ENCODE data around the gene LSM10.

Gene LSM10

DNA sequence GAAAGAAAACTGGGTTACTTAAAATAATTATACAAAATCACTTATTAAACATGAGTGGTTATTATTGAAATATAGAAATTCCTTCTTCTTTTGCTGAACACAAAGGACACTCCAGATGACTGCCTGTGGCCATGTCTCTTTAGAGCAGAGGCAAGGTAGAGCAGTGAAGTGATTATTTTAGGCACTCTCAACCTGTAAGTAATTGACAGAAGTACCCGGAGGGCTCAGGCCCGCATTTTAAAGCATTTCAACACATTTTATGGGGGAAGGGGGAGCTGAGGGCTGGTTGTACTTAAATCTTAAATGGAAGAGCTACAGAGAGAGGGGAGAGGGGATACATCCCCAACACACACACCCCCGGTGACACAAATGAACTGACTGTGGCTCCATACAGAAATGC is 42.3 kb upstream of the LSM10 start:
- H3K4me3 ChIP-seq (ENCODE audit: low read depth, low read length): no peak overlapping the region
- TF ChIP-seq, protein P1, sequence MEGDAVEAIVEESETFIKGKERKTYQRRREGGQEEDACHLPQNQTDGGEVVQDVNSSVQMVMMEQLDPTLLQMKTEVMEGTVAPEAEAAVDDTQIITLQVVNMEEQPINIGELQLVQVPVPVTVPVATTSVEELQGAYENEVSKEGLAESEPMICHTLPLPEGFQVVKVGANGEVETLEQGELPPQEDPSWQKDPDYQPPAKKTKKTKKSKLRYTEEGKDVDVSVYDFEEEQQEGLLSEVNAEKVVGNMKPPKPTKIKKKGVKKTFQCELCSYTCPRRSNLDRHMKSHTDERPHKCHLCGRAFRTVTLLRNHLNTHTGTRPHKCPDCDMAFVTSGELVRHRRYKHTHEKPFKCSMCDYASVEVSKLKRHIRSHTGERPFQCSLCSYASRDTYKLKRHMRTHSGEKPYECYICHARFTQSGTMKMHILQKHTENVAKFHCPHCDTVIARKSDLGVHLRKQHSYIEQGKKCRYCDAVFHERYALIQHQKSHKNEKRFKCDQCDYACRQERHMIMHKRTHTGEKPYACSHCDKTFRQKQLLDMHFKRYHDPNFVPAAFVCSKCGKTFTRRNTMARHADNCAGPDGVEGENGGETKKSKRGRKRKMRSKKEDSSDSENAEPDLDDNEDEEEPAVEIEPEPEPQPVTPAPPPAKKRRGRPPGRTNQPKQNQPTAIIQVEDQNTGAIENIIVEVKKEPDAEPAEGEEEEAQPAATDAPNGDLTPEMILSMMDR (IDR thresholded peaks at IDR 0.05; ENCODE audit: low read depth, low read length, missing control alignments): no peak
- DNase-seq (ENCODE audit: low read depth): no peak

DNA sequence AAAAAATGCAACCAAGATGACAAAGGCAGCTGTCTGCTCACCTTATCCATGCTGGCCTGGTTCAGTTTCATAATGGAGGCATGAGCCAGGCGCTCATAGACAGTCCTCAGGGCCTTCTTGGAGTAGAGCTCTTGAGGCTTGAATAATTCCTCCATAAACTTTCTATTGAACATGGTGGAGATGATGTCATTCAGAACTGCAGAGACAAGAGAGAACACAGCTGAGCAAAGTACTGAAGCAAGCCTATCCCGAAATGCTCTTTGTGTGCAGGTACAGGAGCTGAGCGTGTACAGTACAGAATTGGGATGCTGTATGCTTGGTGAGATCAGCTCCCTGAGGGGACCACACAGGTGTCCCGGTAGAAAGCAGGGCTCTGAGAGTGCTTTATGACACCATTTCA is 41.0 kb upstream of the LSM10 start:
- no peak overlapping the region for H3K4me3 ChIP-seq (ENCODE audit: low read depth, low read length)
- TF ChIP-seq, protein P1 (IDR thresholded peaks at IDR 0.05; ENCODE audit: low read depth, low read length, missing control alignments): no peak
- no peak for DNase-seq (ENCODE audit: low read depth)

DNA sequence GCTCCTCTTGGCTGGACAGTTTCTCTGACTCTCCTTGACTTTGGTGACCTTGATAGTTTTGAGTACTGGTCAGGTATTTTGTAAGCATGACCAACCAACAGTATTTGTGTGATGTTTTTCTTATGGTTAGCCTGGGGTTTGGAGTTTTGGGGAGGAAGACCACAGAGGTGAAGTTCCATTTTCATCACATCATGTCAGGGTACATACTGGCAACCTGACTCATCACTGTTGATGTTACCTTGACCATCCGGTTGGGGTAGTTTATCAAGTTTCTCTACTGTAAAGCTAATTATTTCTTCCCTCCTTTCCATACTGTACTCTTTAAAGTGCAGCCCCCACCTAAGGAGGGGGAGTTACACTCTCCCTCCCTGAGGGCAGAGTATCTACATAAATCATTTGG is 39.1 kb upstream of the LSM10 start:
- TF ChIP-seq, protein P1 (IDR thresholded peaks at IDR 0.05; ENCODE audit: low read depth, low read length, missing control alignments): no peak
- no peak overlapping the region for H3K4me3 ChIP-seq (ENCODE audit: low read depth, low read length)
- DNase-seq (ENCODE audit: low read depth): no peak

DNA sequence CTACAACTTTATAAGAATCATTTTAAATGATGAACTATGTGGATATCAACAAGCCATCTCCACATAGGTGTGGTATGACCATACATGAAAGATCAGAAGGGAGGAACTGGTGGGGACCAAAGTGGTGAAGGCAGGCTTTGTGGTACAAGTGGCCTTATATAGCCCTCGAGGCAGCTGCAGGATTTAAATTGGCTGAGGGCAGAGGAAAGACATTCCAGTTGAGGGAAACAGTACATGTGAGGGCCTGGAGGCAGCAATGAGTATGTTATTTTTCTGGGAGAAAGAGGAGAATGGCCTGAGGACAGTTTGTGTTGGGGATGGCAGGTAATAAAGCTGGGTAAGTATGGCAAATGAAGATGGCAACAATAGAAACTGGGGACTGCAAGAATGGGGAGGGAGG is 35.4 kb upstream of the LSM10 start:
- no peak for DNase-seq (ENCODE audit: low read depth)
- no peak overlapping the region for H3K4me3 ChIP-seq (ENCODE audit: low read depth, low read length)
- TF ChIP-seq, protein P1 (IDR thresholded peaks at IDR 0.05; ENCODE audit: low read depth, low read length, missing control alignments): no peak

DNA sequence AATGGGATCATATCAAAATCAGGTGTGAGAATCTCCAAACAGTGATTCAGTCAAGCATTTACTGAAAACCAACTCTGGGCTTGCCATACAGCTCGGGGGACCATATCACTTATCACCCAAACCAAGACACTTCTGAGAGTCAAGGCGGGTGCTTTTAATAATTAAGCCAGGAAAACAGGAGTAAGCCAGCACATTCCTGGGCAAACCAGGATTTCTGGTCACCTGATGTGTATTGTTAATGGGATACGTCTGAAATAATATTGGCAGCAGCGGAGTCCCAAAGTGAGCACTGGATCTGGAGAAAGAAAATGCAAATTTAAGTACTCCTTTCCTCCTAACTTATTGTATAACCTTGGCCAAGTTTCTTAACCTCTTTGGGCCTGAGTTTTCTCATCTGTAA is 34.9 kb upstream of the LSM10 start:
- no peak overlapping the region for H3K4me3 ChIP-seq (ENCODE audit: low read depth, low read length)
- DNase-seq (ENCODE audit: low read depth): no peak
- TF ChIP-seq, protein P1 (IDR thresholded peaks at IDR 0.05; ENCODE audit: low read depth, low read length, missing control alignments): no peak

DNA sequence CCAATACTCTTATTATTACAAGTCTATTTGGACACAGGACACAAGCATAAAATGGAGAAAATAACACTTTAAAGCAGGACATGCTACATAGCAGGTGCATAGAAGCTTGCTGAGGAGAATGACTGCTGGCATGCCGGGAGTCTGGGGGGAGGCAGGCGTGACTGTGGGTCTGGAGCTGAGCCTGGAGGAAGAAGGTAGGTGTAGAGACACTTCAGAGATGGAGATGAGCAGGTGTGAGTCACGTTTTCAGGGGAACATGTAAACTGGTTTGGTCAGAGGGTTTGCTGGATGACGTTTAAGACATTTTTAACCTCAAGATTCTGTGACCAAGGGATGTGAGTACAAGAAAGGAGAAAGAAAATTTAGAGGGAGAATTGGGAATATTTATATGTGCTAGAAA is 28.1 kb upstream of the LSM10 start:
- TF ChIP-seq, protein P1 (IDR thresholded peaks at IDR 0.05; ENCODE audit: low read depth, low read length, missing control alignments): no peak
- no peak for DNase-seq (ENCODE audit: low read depth)
- H3K4me3 ChIP-seq (ENCODE audit: low read depth, low read length): no peak overlapping the region

DNA sequence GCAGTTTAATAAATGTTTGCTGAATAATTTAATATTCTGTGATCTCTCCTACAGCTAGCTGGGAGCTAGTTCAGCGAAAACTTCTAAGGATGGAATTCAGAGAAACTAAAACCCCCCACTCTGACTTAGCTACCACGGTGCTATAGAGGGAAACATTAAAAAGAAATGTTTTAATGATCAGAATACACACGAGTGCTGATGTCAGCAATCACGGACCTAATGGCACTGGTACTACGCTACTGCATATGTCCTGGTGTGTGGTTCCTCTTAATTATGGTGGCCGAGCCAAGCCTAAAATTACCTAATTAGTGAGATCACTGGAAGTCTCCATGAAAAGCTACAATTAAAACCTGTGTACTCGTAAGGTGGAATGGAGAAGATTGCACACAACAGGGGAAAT is 23.9 kb upstream of the LSM10 start:
- TF ChIP-seq, protein P1 (IDR thresholded peaks at IDR 0.05; ENCODE audit: low read depth, low read length, missing control alignments): no peak
- H3K4me3 ChIP-seq (ENCODE audit: low read depth, low read length): no peak overlapping the region
- no peak for DNase-seq (ENCODE audit: low read depth)
